HK-2 (cell line): Measurements from ENCODE around the gene BRD7.
A peak's percentile ranks its signal among the peaks of the same experiment; 100 is the strongest.

Source experiments
- DNase-seq: peaks from one replicate; pipeline ENCODE4 v3.0.0-alpha.2; 2018; ENCODE audit not compliant: unreplicated experiment

The BRD7 gene

GRCh38 chr16:50303605-50304466 is 65.0 kb downstream of the BRD7 start:
- peak; percentile 73 for DNase-seq

- DNase-seq, result peak; percentile 55
These were observed 65.7 kb downstream of the BRD7 start for GRCh38 chr16:50303041-50303604.

DNA sequence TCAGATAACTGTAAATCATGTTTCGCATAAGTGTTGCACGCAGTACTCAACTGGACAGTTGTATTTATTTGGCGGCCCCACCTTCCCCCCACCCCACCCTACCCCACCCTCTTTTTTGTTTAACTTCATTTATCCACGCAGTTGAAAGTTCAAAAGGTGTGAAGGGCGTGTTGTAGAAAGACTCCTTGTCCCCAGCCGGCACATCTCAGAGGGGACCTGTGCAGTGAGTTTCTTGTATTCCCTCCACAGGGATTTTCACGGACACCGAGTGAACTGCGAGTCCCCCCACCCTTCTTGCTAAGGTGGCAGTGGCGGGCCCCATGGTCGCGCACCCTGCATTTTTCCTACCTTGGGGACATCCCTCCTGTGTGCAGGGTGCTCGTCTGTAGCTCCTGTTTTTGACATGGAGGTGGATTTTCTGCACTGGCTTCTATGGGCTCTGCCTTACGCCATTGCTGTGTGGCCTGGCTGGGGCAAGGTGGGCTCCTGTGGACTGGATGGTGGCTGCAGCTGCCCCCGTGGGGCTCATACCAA is 66.2 kb downstream of the BRD7 start:
- no peak for DNase-seq

GRCh38 chr16:50301626-50302471 is 66.9 kb downstream of the BRD7 start:
- peak; percentile 79 for DNase-seq

- no peak for DNase-seq
These were observed 67.7 kb downstream of the BRD7 start for GRCh38 chr16:50300942-50301625.

- DNase-seq, result no peak
These were observed 69.2 kb downstream of the BRD7 start for GRCh38 chr16:50299508-50300105.

DNA sequence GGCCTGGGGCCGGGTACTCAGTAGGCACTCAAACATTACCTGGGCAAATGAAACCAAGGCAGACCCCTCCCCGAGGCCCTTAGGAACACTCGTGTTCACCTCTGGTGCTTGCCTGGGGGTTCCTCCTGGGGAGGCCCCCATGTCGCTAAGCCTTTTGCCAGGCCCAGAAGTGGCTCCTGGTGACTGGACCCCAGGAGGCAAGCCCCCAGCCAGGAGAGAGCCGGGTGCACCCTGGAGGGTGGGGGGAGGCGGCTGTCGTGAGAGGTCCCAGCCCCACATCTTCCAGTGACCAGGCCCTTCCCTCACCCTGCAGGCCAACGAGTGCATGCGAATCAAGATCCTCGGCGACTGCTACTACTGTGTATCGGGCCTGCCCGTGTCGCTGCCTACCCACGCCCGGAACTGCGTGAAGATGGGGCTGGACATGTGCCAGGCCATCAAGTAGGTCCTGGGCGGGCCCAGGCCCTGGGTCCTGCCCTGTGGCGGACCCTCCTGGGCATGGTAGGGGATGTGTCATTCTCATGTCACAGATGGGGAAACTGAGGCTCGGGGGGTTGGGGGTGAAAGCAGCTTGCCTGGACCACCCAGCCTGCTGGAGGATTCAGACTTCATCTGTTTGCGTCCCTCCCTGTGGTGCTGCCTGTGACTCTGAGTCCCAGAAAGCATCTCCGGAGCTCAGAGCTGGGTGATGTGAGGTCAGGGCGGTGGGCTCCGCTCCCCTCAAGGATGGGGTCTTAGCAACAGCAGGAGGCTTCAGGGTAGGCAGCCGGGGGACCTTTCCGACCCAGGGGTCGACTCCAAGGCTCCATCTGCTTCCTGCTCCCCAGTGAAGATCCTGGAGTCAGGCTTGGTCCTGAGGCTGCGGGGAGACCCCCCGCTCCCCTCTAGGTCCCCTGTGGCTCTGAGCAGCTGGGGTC is 69.9 kb downstream of the BRD7 start:
- DNase-seq, result no peak

GRCh38 chr16:50298075-50298460 is 70.7 kb downstream of the BRD7 start:
- no peak for DNase-seq

- DNase-seq, result no peak
These were observed 71.3 kb downstream of the BRD7 start for GRCh38 chr16:50297301-50298074.

DNA sequence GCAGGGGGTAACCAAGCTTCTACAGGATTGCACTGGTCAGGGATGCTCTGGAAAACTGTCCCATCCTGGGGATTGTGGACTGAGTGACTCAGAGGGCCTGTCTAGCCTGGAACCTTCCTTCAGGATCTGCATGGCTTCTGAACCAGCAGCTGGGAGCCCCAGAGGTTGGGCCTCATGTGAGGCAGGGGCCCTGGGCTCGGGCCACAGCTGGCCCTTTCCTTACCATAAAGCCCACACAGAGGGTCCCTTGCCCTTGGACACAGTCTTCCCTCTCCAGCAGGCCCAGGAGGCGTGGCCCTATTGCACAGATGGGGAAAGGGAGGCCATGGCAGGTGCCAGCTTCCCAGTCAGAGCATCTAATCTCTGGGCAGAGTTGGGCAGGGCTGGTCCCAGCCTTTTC is 72.0 kb downstream of the BRD7 start:
- no peak for DNase-seq

GRCh38 chr16:50295541-50296132 is 73.2 kb downstream of the BRD7 start:
- no peak for DNase-seq

DNA sequence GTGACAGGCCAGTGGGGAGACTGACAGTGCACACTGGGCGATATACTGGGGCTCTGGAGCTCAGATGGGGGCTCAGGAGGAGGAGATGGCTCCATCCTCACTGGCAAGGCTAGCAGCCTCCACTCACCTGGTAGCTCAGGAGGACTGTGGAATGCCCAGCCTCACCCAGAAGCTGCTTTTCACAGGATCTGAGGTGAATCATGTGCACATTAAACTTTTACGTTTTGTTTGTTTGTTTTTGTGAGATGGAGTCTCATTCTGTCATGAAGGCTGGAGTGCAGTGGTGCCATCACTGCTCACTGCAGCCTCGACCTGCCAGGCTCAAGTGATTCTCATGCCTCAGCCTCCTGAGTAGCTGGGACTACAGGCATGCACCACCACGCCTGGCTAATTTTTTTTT is 73.8 kb downstream of the BRD7 start:
- DNase-seq, result no peak

- no peak for DNase-seq
These were observed 74.6 kb downstream of the BRD7 start for GRCh38 chr16:50293994-50294855.

GRCh38 chr16:50293041-50293783 is 75.6 kb downstream of the BRD7 start:
- DNase-seq, result no peak

GRCh38 chr16:50292566-50292948 is 76.2 kb downstream of the BRD7 start:
- no peak for DNase-seq

DNA sequence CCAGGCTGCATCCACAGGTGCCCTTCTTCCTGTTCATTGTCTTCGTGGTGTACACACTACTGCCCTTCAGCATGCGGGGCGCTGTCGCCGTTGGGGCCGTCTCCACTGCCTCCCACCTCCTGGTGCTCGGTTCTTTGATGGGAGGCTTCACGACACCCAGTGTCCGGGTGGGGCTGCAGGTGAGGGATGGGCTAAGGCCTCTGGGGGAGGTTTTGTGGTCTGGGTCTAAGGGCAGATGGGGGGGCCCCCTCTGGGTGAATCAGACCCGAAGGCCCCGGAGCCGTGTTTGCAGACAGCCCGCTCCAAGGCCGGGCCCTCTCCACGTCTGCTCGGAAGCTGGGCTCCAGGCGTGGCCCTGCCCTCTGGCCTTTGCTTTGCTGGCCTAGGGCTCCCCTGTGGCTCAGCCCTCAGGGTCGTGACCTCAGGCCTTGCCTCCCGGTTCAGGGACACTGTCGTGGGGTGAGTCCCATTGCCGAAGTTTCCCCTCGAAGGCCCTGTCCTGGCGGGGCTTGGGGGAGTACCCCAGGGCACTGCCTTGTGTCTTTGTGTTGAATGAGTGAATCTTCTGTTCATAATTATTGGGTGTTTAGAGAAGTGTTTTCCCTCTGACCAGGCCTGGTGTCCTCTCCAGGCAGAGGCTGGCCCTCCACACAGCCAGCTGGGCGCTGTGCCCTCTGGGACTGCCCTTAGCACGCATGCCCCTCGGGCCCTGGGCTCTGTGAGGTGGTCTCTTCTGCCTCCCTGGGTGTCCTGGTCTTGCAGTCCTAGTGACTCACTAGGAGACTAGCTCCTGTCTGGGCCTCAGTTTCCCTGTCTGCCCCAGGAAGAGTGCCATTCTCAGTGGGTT is 76.8 kb downstream of the BRD7 start:
- no peak for DNase-seq
